ENCODE data around the gene ZNF91.
"Not testable (repeated sequence)": the region's sequence is repeated elsewhere in the genome, so short reads cannot be mapped to it uniquely, and the experiment has no call there.

Gene ZNF91

DNA sequence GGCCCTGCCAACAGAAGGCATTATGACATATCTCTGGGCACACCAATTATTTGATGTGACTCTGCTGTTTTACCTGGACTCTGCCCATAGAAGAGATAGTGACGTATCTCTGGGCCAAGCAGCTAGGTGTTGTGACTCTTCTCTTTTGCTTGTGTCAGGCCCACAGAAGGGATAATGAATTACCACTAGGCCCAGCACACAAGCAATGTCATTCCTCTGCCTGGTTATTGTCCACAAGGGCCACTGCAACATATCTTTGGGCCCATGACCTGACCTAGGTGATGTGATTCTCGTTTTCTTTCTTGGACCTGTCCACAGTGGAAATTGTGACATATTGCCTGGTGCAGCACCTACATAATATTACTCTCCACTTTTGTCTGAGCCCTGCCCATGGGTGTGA, 80.0 kb downstream of the ZNF91 start:
- DNase-seq, result no peak

GRCh38 chr19:23314505-23315251, 80.6 kb downstream of the ZNF91 start:
- no peak for DNase-seq

GRCh38 chr19:23313196-23313595, 82.1 kb downstream of the ZNF91 start:
- no peak for DNase-seq

DNA sequence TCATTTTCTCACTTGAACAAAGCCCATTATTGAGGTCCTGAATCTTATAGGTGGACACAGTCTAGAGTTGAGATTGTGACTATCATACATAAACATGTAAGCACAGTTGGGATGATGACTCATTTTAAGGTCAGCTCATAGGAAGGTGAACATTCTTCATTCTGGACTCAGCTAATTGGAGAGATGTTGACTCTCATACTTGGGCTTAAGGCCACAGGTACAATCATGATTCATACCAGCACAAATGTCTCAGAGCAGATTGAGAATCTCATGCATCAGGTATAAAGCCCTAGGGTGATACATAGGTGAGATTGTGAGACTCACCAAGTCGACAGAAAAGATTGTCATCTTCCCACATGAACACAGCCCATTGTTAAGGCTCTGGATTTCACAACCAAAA, 82.8 kb downstream of the ZNF91 start:
- no peak for DNase-seq

- no peak for DNase-seq
Observed at GRCh38 chr19:23311551-23311950, 83.7 kb downstream of the ZNF91 start.

GRCh38 chr19:23310729-23311211, 84.5 kb downstream of the ZNF91 start:
- DNase-seq, result no peak

- no peak for DNase-seq
Observed at GRCh38 chr19:23309926-23310325, 85.3 kb downstream of the ZNF91 start.

DNA sequence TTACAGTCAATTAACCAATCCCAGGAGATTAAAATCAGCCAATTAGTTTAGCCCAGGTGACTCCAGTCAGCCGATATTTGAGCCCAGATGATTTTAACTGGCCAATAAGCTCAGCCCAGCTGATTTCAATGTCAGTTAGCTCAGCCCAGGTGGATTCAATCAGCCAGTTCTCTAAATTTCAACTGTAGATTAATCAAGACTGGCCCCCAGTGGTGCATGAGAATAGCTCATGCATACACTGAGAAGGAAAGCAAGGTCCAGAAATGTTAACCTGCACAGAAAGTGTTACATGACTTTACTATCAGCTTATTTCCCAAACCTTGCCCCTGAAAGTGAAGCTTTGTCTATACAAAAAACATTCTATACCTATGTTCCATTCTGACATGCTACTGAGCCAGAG, 89.7 kb downstream of the ZNF91 start:
- DNase-seq, result no peak

DNA sequence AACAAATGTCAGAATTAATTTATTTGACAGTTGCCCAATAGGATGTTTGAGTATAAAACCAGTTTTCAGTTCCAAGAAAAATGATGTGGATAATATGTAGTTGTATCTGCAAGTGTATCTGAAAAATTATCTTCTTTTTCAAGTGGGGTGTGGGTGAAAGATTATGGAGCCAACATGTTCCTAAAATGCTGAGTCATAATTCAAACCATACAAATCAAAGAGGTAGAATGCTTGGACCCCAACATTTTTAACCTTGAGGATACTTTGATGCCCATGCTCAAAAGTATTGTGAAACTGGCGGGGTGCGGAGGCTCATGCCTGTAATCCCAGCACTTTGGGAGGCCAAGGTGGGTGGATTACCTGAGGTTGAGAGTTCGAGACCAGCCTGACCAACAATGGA, 91.0 kb downstream of the ZNF91 start:
- no peak for DNase-seq

DNA sequence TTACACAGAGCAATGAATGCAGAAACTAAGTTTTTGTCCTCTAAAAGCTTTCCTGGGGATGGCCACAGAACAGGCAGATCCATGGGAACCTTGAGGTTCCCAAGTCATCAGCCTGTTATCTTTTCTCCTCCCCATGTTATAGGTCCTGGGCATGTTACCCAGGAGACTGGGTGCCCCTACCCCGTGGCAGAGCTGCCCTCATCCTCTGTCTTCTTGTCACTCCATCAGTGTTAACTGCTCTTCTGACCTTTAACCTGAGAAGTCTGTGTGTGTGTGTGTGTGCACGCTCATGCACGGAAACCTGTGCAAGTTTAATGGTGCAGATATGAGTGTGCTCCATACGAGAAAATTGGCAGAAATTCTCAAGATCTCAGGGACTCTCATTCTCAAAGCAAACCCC, 101.1 kb downstream of the ZNF91 start:
- no peak for DNase-seq

DNA sequence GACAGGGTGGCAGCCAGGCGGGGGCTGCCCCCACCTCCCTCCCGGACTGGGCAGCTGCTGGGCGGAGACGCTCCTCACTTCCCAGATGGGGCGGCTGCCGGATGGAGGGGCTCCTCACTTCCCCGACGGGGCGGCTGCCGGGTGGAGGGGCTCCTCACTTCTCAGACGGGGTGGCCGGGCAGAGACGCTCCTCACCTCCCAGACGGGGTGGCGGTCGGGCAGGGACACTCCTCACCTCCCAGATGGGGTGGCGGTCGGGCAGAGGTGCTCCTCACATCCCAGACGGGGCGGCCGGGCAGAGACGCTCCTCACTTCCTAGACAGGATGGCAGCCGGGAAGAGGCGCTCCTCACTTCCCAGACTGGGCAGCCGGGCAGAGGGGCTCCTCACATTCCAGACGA, 105.3 kb downstream of the ZNF91 start:
- DNase-seq, result not testable (repeated sequence)
